HFFc6 (cell line): Measurements from ENCODE around the gene RAB38. TPM values are rescaled to one million over a fixed set of nuclear protein-coding genes. Genes with fewer than 3 reads are reported as not detected.

Source experiments
- DNase-seq: peaks from one replicate; pipeline ENCODE4 v3.0.0-alpha.2; 2018
- H3K27ac Mint-ChIP-seq: 2 replicates; pipeline ENCODE4 v1.8.0; 2020; ENCODE audit warnings: mild to moderate bottlenecking, mixed read lengths
- H3K27me3 Mint-ChIP-seq: 2 replicates; pipeline ENCODE4 v1.8.0; 2021; ENCODE audit warnings: mild to moderate bottlenecking, moderate library complexity, mixed read lengths; ENCODE audit not compliant: insufficient read depth
- H3K36me3 Mint-ChIP-seq: 2 replicates; pipeline ENCODE4 v1.8.0; 2021; ENCODE audit warnings: low read depth, mixed read lengths
- H3K4me1 Mint-ChIP-seq: 2 replicates; pipeline ENCODE4 v1.8.0; 2020; ENCODE audit warnings: low read depth, mixed read lengths
- H3K4me3 Mint-ChIP-seq: 2 replicates; pipeline ENCODE4 v1.8.0; 2020; ENCODE audit warnings: mild to moderate bottlenecking, moderate library complexity, mixed read lengths
- H3K9me3 Mint-ChIP-seq: 2 replicates; pipeline ENCODE4 v1.8.0; 2020; ENCODE audit warnings: mild to moderate bottlenecking, mixed read lengths
- long read RNA-seq: library from polyadenylated mRNA; unstranded; transcript quantifications from one replicate; pipeline ENCODE4 v2.0.0, GENCODE V29; 2019
- total RNA-seq, 6 experiments: library from RNA; stranded (reverse); fragmentation: NEBNext Ultra II Directional; extraction: Animal tissue kit (Norgen Biotek cat#: 25700); gene quantifications; 2 replicates in 1 of 6; 3 replicates in 5 of 6; pipeline ENCODE4 v1.2.3, GENCODE V29; 2021
- TF ChIP-seq, protein P1 (sequence below): fragments of 200-600 bp; sonication (generic); IDR thresholded peaks from 2 replicates; pipeline ENCODE4 v1.5.0; 2021; ENCODE audit warnings: antibody characterized with exemption, mild to moderate bottlenecking

The RAB38 gene
- total RNA-seq: 1 to 10 TPM in 5 of 6 experiments, under 1 TPM in 1; 0.55 to 2.4 (median 1.8) TPM
- long read RNA-seq: 0 reads

DNA sequence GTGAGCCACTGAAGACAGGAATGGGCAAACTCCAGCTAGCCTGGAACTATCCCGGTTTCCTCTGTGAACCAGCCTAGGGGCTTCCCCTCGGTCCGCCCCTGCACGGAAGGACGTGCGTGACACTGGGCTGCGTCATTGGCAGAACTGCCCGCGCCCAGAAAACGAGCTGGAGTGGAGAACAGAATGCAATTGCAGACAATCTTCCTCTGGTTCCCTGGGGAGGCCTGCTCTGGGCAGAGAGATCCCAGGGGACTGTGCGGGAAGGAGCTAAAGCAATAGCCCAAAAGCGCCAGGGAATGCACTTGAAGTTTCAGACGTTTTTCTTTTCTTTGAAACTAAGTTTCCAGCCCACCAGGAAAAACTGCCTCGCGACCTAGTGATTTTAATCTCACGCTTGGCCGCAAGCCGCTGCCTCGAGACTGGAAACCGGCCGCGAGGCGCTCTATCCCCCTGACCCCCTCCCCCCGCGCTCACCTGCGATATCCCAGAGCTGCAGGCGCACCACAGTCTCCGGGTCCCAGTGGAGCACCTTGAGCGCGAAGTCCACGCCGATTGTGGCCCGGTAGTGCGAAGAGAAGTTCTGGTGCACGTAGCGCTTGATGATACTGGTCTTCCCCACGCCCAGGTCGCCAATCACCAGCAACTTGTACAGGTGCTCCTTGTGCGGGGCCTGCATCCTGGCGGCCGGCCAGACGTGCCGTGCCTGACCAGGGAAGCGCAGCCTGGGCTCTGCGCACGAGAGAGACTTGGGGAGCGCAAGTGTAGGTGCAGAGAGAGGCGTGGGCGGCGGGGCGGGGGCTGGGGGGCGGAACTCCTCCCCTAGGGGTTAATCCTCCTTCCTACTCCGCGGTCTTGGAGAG is at the start of gene RAB38:
Gene RAB38, minus strand, starts transcription at position 735 of the 860 bp plus-strand sequence. Its CDS starts 59 bp downstream, at position 676.
- H3K9me3 Mint-ChIP-seq: no peaks in the 10 kb centered on the region
- H3K27me3 Mint-ChIP-seq: no peaks in the 10 kb centered on the region; the same call in 1 of the 2 replicates
- TF ChIP-seq, protein P1, sequence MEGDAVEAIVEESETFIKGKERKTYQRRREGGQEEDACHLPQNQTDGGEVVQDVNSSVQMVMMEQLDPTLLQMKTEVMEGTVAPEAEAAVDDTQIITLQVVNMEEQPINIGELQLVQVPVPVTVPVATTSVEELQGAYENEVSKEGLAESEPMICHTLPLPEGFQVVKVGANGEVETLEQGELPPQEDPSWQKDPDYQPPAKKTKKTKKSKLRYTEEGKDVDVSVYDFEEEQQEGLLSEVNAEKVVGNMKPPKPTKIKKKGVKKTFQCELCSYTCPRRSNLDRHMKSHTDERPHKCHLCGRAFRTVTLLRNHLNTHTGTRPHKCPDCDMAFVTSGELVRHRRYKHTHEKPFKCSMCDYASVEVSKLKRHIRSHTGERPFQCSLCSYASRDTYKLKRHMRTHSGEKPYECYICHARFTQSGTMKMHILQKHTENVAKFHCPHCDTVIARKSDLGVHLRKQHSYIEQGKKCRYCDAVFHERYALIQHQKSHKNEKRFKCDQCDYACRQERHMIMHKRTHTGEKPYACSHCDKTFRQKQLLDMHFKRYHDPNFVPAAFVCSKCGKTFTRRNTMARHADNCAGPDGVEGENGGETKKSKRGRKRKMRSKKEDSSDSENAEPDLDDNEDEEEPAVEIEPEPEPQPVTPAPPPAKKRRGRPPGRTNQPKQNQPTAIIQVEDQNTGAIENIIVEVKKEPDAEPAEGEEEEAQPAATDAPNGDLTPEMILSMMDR: no peak
- no peaks in the 10 kb centered on the region for H3K36me3 Mint-ChIP-seq
- peak; percentile 51 for DNase-seq
- peak within 1 kb of the TSS; percentile 63; the same call in 1 of the 2 replicates for H3K27ac Mint-ChIP-seq
- peak within 1 kb of the TSS; percentile 87 for H3K4me3 Mint-ChIP-seq
- peaks cover 19% of the 10 kb centered on the region for H3K4me1 Mint-ChIP-seq

DNA sequence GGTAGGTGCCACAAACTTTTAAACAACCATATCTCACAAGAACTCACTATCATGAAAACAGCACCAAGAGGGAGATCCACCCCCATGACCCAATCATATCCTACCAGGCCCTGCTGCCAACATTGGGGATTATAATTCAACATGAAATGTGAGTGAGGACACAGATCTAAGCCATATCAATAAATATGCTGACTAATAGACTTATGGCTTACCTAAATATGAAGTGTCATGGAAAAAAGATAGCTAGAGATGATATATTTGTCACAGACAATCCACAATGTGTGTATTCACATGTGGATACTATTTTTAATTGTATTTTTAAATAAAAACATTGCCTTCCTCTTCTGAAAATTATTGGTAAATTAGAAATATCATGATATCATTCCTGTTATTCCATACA is 38.2 kb upstream of the RAB38 start:
- Mint-ChIP-seq H3K4me3 (no peak overlapping the region), H3K4me1 (no peaks in the 10 kb centered on the region), H3K36me3 (no peaks in the 10 kb centered on the region), H3K27ac (no peak overlapping the region), H3K27me3 (peaks cover 2% of the 10 kb centered on the region), H3K9me3 (no peaks in the 10 kb centered on the region)
- TF ChIP-seq, protein P1: no peak
- DNase-seq: no peak

DNA sequence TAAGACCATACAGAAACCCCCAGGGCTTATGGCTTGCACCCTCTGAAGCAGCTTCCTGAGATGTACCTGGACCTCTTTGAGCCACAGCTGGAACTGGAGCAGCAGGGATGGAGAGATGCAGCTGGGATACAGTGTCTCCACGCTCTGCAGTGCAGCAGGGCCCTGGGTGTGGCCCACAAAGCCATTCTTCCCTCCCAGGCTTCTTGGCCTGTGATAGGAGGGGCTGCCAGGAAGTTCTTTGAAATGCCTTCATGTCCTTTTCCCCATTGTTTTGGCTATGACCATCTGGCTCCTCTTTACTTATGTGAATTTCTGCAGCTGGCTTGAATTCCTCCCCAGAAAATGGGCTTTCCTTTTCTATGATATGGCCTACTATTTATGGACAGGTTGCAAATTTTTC is 37.1 kb upstream of the RAB38 start:
- DNase-seq: no peak
- Mint-ChIP-seq H3K4me3 (no peak overlapping the region), H3K36me3 (no peaks in the 10 kb centered on the region), H3K9me3 (no peaks in the 10 kb centered on the region), H3K4me1 (no peaks in the 10 kb centered on the region), H3K27ac (no peak overlapping the region), H3K27me3 (peaks cover 2% of the 10 kb centered on the region)
- TF ChIP-seq, protein P1: no peak

DNA sequence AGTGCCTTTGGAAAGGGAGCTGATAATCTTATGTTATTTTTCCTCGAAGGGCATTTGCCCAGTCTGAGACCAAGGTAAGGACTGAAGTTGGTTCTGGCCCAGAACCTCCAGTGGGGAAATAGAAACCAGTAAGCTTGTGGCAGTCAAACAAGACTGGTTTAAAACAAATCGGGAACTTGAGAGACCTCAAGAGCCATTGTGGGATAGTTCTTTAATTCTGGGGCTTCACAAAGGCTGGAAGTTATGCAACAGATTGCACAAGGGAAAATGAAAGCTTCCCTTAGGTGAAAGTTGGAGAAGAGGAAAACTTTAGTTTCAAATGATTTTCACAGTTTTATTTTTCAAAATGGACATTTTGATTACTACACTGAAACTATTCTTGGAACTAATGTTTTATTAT is 33.5 kb upstream of the RAB38 start:
- H3K4me3 Mint-ChIP-seq: no peak overlapping the region
- TF ChIP-seq, protein P1: no peak

DNA sequence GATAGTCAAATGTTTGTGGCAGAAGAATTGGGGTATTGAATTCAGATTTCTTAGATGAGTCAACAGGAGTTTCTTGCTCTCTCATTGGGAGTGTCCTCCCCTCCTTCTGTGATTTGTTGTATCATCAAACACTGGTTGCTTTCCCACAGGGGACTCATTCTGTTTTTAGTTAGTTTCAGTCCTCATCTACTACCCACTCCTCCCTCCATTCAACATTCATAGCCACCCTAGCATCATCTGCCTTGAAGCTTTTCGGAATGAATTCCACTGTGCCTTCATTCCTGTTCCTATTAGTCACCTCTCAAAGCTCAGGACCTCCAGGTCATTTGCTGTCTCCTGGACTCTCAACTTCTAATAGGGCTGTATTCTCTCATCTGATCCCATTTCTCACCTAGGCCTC is 31.5 kb upstream of the RAB38 start:
- no peaks in the 10 kb centered on the region for H3K27me3 Mint-ChIP-seq
- H3K36me3 Mint-ChIP-seq: no peaks in the 10 kb centered on the region
- H3K4me1 Mint-ChIP-seq: peaks cover 9% of the 10 kb centered on the region
- H3K27ac Mint-ChIP-seq: no peak overlapping the region
- DNase-seq: no peak
- no peak overlapping the region for H3K4me3 Mint-ChIP-seq
- no peaks in the 10 kb centered on the region for H3K9me3 Mint-ChIP-seq
- TF ChIP-seq, protein P1: no peak

More for the DNA sequence above, 33.5 kb upstream of the RAB38 start:
- Mint-ChIP-seq H3K9me3 (no peaks in the 10 kb centered on the region), H3K36me3 (no peaks in the 10 kb centered on the region), H3K4me1 (peaks cover 9% of the 10 kb centered on the region), H3K27ac (no peak overlapping the region), H3K27me3 (peaks cover 2% of the 10 kb centered on the region)
- no peak for DNase-seq
